Vagina (tissue), 2 donors: ENCODE data around the gene CARD10.

ENCODE experiments used
- CTCF ChIP-seq, 3 experiments: fragments of 450-650 bp in 2 of 3; fragments of 200-600 bp in 1 of 3; sonication (generic) in 1 of 3; IDR thresholded peaks; one replicate each; pipeline ENCODE4 v1.5.1; 2017 to 2019; ENCODE audit warnings: antibody characterized with exemption in 3 of 3, mild to moderate bottlenecking in 2 of 3, moderate library complexity in 2 of 3
- POLR2AphosphoS5 ChIP-seq, 2 donors: sonication (generic); formaldehyde crosslinking; IDR thresholded peaks; one replicate each; pipeline ENCODE4 v1.9.0; 2017; ENCODE audit warnings: antibody characterized with exemption in 2 of 2, mild to moderate bottlenecking in 2 of 2, low read depth in 1 of 2; ENCODE audit not compliant: insufficient read depth in 1 of 2

- TF ChIP-seq CTCF (IDR thresholded peaks at IDR 0.05) (no peak), POLR2AphosphoS5 (IDR thresholded peaks at IDR 0.05; ENCODE audit: insufficient read depth in 1 of 2, low read depth in 1 of 2) (no peak)
Observed at GRCh38 chr22:37511395-37512104, 7.7 kb downstream of the CARD10 start.
